ENCODE measurements around the gene PPP3CA. TPM values are rescaled to one million over a fixed set of nuclear protein-coding genes. Genes with fewer than 3 reads are reported as not detected.
A peak's percentile ranks its signal among the peaks of the same experiment; 100 is the strongest.

Gene PPP3CA
- total RNA-seq, 1 experiment from 2014 or later, result 33.8 TPM

DNA sequence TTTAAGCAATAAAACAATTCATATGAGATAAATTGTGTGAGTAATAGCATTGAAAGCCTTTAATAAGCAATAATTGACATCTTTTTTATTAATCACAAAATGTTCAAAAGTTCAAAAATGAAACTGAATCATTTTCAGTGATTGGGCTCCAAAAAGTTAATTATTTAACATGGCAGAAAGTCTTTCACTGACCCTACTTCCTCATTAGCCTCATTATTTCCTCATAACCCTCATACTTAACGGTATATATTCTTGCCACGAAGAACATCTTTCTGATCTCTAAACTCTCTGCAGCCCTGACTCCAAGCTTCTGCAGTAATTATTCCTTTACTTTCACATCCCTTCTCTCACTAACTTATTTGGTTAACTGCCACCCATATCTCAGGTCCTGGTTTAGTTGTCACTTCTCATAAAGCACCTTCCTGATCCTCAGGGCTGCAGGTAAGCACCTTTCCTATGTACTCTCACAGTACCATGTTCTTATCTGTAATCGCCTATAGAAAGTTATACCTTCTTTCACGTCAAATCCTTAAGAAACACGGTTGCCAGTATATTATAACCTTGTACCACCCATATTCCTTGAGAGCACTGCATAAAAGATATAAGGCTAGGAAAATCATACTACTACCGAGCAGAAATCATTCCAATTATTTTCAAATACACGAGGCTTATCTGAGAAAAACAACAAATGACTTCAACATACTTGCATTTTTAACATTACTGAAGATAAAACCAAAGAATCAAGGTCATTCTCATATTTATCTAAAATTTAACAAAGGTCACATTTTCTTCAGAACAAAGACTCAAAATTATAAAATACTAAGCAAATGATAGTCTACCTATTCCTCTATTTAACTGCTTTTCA, 72.2 kb downstream of the PPP3CA start:
- Histone ChIP-seq H3K36me3 (ENCODE audit: control insufficient read depth, insufficient read depth, low read length) (no peaks in the 10 kb centered on the region), H3K9me3 (no peaks in the 10 kb centered on the region), H3K4me3 (ENCODE audit: low read depth, low read length) (no peak overlapping the region), H3K27me3 (replicated peaks; ENCODE audit: control insufficient read depth, insufficient read depth, low read length) (no peaks in the 10 kb centered on the region), H3K4me1 (peaks cover 8% of the 10 kb centered on the region; the same call in 1 of the 2 replicates)
- Mint-ChIP-seq H3K9me3 (ENCODE audit: unreplicated experiment) (no peaks in the 10 kb centered on the region), H3K27me3 (ENCODE audit: insufficient read depth, unreplicated experiment) (no peaks in the 10 kb centered on the region), H3K36me3 (ENCODE audit: insufficient read depth, unreplicated experiment) (peaks cover 5% of the 10 kb centered on the region), H3K27ac (ENCODE audit: unreplicated experiment) (no peak overlapping the region), H3K4me1 (ENCODE audit: low read depth, unreplicated experiment) (peaks cover 7% of the 10 kb centered on the region), H3K4me3 (ENCODE audit: unreplicated experiment) (no peak overlapping the region)
- no TSS peak for BruUV-seq (replicated peaks)
- intact Hi-C loops (cut with micrococcal nuclease; ENCODE audit: unreplicated experiment), result no loop called here
- DNase-seq, result peak in 1 of 2 experiments; percentile 4
- ChIA-PET CTCF (no interaction called here), POLR2A (no interaction called here)
- TF ChIP-seq, protein P1, sequence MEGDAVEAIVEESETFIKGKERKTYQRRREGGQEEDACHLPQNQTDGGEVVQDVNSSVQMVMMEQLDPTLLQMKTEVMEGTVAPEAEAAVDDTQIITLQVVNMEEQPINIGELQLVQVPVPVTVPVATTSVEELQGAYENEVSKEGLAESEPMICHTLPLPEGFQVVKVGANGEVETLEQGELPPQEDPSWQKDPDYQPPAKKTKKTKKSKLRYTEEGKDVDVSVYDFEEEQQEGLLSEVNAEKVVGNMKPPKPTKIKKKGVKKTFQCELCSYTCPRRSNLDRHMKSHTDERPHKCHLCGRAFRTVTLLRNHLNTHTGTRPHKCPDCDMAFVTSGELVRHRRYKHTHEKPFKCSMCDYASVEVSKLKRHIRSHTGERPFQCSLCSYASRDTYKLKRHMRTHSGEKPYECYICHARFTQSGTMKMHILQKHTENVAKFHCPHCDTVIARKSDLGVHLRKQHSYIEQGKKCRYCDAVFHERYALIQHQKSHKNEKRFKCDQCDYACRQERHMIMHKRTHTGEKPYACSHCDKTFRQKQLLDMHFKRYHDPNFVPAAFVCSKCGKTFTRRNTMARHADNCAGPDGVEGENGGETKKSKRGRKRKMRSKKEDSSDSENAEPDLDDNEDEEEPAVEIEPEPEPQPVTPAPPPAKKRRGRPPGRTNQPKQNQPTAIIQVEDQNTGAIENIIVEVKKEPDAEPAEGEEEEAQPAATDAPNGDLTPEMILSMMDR (IDR thresholded peaks at IDR 0.05; ENCODE audit: insufficient read depth in 1 of 2, low read depth in 1 of 2, low read length in 1 of 2, severe bottlenecking in 1 of 2, unreplicated experiment in 1 of 2), result no peak

DNA sequence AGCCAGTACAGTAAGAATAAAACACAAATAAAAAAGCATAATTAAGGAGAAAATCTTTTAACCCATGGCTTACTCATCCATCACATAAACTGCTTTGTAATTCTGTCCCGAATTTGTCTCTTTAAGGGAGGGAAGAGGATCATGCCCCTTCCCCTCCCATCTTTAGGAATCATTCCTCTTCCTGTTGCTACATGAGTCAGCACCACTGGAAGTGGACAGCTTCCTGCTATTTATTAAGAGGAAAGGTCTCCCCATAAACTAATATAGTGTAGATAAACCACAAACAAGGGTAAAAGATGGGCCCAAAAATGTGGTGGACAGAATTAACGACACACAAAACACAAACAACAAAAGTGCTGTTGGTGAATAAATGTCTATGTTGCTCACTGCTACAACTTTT, 75.8 kb downstream of the PPP3CA start:
- Mint-ChIP-seq H3K27me3 (ENCODE audit: insufficient read depth, unreplicated experiment) (no peaks in the 10 kb centered on the region), H3K4me3 (ENCODE audit: unreplicated experiment) (no peak overlapping the region), H3K4me1 (ENCODE audit: low read depth, unreplicated experiment) (peaks cover 7% of the 10 kb centered on the region), H3K36me3 (ENCODE audit: insufficient read depth, unreplicated experiment) (peaks cover 5% of the 10 kb centered on the region), H3K9me3 (ENCODE audit: unreplicated experiment) (no peaks in the 10 kb centered on the region), H3K27ac (ENCODE audit: unreplicated experiment) (no peak overlapping the region)
- POLR2A ChIA-PET, result no interaction called here
- no peaks in the 10 kb centered on the region for H3K9me3 ChIP-seq
- H3K4me1 ChIP-seq, result peaks cover 8% of the 10 kb centered on the region; the same call in 1 of the 2 replicates
- CTCF ChIA-PET, result no interaction called here
- H3K4me3 ChIP-seq (ENCODE audit: low read depth, low read length), result no peak overlapping the region
- H3K27me3 ChIP-seq (replicated peaks; ENCODE audit: control insufficient read depth, insufficient read depth, low read length), result no peaks in the 10 kb centered on the region
- TF ChIP-seq, protein P1 (IDR thresholded peaks at IDR 0.05; ENCODE audit: insufficient read depth in 1 of 2, low read depth in 1 of 2, low read length in 1 of 2, severe bottlenecking in 1 of 2, unreplicated experiment in 1 of 2), result no peak
- no TSS peak for BruUV-seq (replicated peaks)
- intact Hi-C loops (cut with micrococcal nuclease; ENCODE audit: unreplicated experiment), result no loop called here
- H3K36me3 ChIP-seq (ENCODE audit: control insufficient read depth, insufficient read depth, low read length), result no peaks in the 10 kb centered on the region
- DNase-seq, result no peak

DNA sequence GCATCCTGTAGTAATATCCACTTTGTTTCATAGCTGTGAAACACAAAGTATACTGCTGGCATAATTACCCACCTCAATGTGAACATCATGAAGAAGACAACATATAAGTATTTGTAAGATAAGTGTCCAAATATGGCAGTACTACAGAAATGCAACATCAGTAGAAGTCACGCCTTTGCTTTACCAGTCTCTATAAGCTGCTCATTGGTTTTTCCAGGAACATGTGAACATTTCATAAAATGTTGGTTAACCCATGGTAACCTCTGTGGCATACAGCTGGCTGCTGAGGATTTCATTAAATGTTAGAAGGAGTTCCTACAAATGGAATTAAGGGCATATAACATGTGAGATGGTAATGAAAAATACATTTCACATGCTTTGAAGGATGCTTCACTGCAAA, 77.6 kb downstream of the PPP3CA start:
- Mint-ChIP-seq H3K4me3 (ENCODE audit: unreplicated experiment) (no peak overlapping the region), H3K27ac (ENCODE audit: unreplicated experiment) (no peak overlapping the region), H3K27me3 (ENCODE audit: insufficient read depth, unreplicated experiment) (no peaks in the 10 kb centered on the region), H3K9me3 (ENCODE audit: unreplicated experiment) (no peaks in the 10 kb centered on the region), H3K36me3 (ENCODE audit: insufficient read depth, unreplicated experiment) (no peaks in the 10 kb centered on the region), H3K4me1 (ENCODE audit: low read depth, unreplicated experiment) (peaks cover 8% of the 10 kb centered on the region)
- ChIA-PET CTCF (no interaction called here), POLR2A (no interaction called here)
- Histone ChIP-seq H3K4me3 (ENCODE audit: low read depth, low read length) (no peak overlapping the region), H3K27me3 (replicated peaks; ENCODE audit: control insufficient read depth, insufficient read depth, low read length) (no peaks in the 10 kb centered on the region), H3K4me1 (0 out of 2 replicates have a peak, but pooled peaks cover 4% of the 10 kb centered on the region), H3K9me3 (no peaks in the 10 kb centered on the region), H3K36me3 (ENCODE audit: control insufficient read depth, insufficient read depth, low read length) (no peaks in the 10 kb centered on the region)
- TF ChIP-seq, protein P1 (IDR thresholded peaks at IDR 0.05; ENCODE audit: insufficient read depth in 1 of 2, low read depth in 1 of 2, low read length in 1 of 2, severe bottlenecking in 1 of 2, unreplicated experiment in 1 of 2), result no peak
- DNase-seq, result no peak
- BruUV-seq (replicated peaks), result no TSS peak
- intact Hi-C loops (cut with micrococcal nuclease; ENCODE audit: unreplicated experiment), result no loop called here
